BJ (cell line): ENCODE measurements around the gene STK25. TPM values are rescaled to one million over a fixed set of nuclear protein-coding genes. Genes with fewer than 3 reads are reported as not detected.

Source experiments
- CTCF ChIA-PET: fragments of 350-600 bp; formaldehyde crosslinking; extraction: SDS; loops from one replicate; lab custom pipeline; 2021; ENCODE audit warnings: antibody characterized with exemption, inconsistent platforms; lab: Yijun Ruan, JAX
- POLR2A ChIA-PET: fragments of 300-600 bp; sonication (Branson Sonifier 250); formaldehyde crosslinking; extraction: SDS; loops from one replicate; lab custom pipeline; 2021; ENCODE audit warnings: antibody characterized with exemption; lab: Charles Lee
- DNase-seq: peaks from one replicate; pipeline ENCODE4 v3.0.0-alpha.2; 2011; ENCODE audit warnings: low read depth
- H3K27me3 ChIP-seq: 2 replicates; pipeline ENCODE4 v1.6.0; 2011; ENCODE audit warnings: low read length; ENCODE audit not compliant: control insufficient read depth, insufficient read depth
- H3K36me3 ChIP-seq: 2 replicates; pipeline ENCODE4 v1.5.1; 2011; ENCODE audit warnings: low read length; ENCODE audit not compliant: control insufficient read depth, insufficient read depth
- H3K4me3 ChIP-seq: 2 replicates; pipeline ENCODE4 v1.5.1; 2011; ENCODE audit warnings: low read depth, mild to moderate bottlenecking, control low read depth, low read length
- CTCF ChIP-seq: IDR thresholded peaks from 2 replicates; pipeline ENCODE4 v1.5.1; 2011; ENCODE audit warnings: low read depth, mild to moderate bottlenecking, control low read depth, inconsistent platforms, low read length, moderate library complexity; ENCODE audit not compliant: insufficient read depth
- polyA plus RNA-seq: library from polyadenylated mRNA; depleted of rRNA; stranded (reverse); fragments of >200 nt; gene quantifications from 2 replicates; pipeline ENCODE4 v1.2.3, GENCODE V29; 2011

The STK25 gene
- polyA plus RNA-seq, 1 experiment, result 386 TPM

- POLR2A ChIA-PET, result no interaction called here
- DNase-seq, result no peak
- TF ChIP-seq CTCF, result no peak
- H3K4me3 ChIP-seq, result no peak overlapping the region
- 0 out of 2 replicates have a peak, but pooled peaks cover 2% of the 10 kb centered on the region for H3K27me3 ChIP-seq
- CTCF ChIA-PET, result interaction anchor here (0.7 kb wide), 1 partner anchor 52 kb away, joined by 3 read pairs; no protein-coding TSS in a partner anchor
- H3K36me3 ChIP-seq, result peaks cover 5% of the 10 kb centered on the region
Measured at GRCh38 chr2:241475267-241475666, 33.1 kb downstream of the STK25 start.

GRCh38 chr2:241473399-241473798 is 35.0 kb downstream of the STK25 start:
- ChIA-PET CTCF (no interaction called here), POLR2A (no interaction called here)
- H3K36me3 ChIP-seq, result no peaks in the 10 kb centered on the region
- no peak overlapping the region for H3K4me3 ChIP-seq
- no peak for TF ChIP-seq CTCF
- H3K27me3 ChIP-seq, result 0 out of 2 replicates have a peak, but pooled peaks cover 2% of the 10 kb centered on the region
- no peak for DNase-seq

- POLR2A ChIA-PET, result no interaction called here
- no peak for TF ChIP-seq CTCF
- H3K4me3 ChIP-seq, result no peak overlapping the region
- H3K36me3 ChIP-seq, result no peaks in the 10 kb centered on the region
- 0 out of 2 replicates have a peak, but pooled peaks cover 2% of the 10 kb centered on the region for H3K27me3 ChIP-seq
- CTCF ChIA-PET, result no interaction called here
- no peak for DNase-seq
Measured at GRCh38 chr2:241469746-241470145, 38.6 kb downstream of the STK25 start.

- CTCF ChIA-PET, result no interaction called here
- POLR2A ChIA-PET, result no interaction called here
- Histone ChIP-seq H3K36me3 (no peaks in the 10 kb centered on the region), H3K27me3 (0 out of 2 replicates have a peak, but pooled peaks cover 2% of the 10 kb centered on the region), H3K4me3 (no peak overlapping the region)
- no peak for TF ChIP-seq CTCF
- DNase-seq, result no peak
Measured at GRCh38 chr2:241468476-241468781, 40.0 kb downstream of the STK25 start.

- no peak for DNase-seq
- CTCF ChIA-PET, result interaction anchor here (1.4 to 1.5 kb wide), 2 partner anchors 12 to 192 kb away, joined by 4 read pairs; no protein-coding TSS in a partner anchor
- H3K36me3 ChIP-seq, result peaks cover 2% of the 10 kb centered on the region; the same call in 1 of the 2 replicates
- H3K4me3 ChIP-seq, result no peak overlapping the region
- no peak for TF ChIP-seq CTCF
- POLR2A ChIA-PET, result no interaction called here
- 0 out of 2 replicates have a peak, but pooled peaks cover 2% of the 10 kb centered on the region for H3K27me3 ChIP-seq
Measured at GRCh38 chr2:241467777-241468475, 40.5 kb downstream of the STK25 start.
